Measurements from ENCODE around the gene RPL37.

- TF ChIP-seq, protein P1, sequence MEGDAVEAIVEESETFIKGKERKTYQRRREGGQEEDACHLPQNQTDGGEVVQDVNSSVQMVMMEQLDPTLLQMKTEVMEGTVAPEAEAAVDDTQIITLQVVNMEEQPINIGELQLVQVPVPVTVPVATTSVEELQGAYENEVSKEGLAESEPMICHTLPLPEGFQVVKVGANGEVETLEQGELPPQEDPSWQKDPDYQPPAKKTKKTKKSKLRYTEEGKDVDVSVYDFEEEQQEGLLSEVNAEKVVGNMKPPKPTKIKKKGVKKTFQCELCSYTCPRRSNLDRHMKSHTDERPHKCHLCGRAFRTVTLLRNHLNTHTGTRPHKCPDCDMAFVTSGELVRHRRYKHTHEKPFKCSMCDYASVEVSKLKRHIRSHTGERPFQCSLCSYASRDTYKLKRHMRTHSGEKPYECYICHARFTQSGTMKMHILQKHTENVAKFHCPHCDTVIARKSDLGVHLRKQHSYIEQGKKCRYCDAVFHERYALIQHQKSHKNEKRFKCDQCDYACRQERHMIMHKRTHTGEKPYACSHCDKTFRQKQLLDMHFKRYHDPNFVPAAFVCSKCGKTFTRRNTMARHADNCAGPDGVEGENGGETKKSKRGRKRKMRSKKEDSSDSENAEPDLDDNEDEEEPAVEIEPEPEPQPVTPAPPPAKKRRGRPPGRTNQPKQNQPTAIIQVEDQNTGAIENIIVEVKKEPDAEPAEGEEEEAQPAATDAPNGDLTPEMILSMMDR (IDR thresholded peaks at IDR 0.05; ENCODE audit: low read depth, low read length), result no peak
- TF ChIP-seq MYC (IDR thresholded peaks at IDR 0.05; ENCODE audit: low read depth, low read length), result no peak
Observed at GRCh38 chr5:40780199-40780598, 54.8 kb downstream of the RPL37 start.
